ENCODE data around the gene NPIPA2. TPM values are rescaled to one million over a fixed set of nuclear protein-coding genes. Genes with fewer than 3 reads are reported as not detected.
"Not testable (repeated sequence)": the region's sequence is repeated elsewhere in the genome, so short reads cannot be mapped to it uniquely, and the experiment has no call there.

Gene NPIPA2
- total RNA-seq, 1 donor, result 0.43 TPM

- not testable (repeated sequence) for H3K4me3 ChIP-seq (ENCODE audit: low read depth, low read length); DNase-seq (ENCODE audit: low read depth)
Observed at GRCh38 chr16:14807184-14807678, 64.9 kb downstream of the NPIPA2 start.

GRCh38 chr16:14813890-14814289 lies 71.6 kb downstream of the NPIPA2 start:
- not testable (repeated sequence) for H3K4me3 ChIP-seq (ENCODE audit: low read depth, low read length); DNase-seq (ENCODE audit: low read depth)

Other genes starting within 250 kb of the NPIPA2 start
- 29.6 and 35.4 TPM in 2 replicates for gene PARN, start 112.3 kb upstream of the NPIPA2 start, total RNA-seq
- gene BFAR, start 109.6 kb upstream of the NPIPA2 start, total RNA-seq, result 97.0 and 111 TPM in 2 replicates
- not detected in 2 replicates for gene PLA2G10, start 48.2 kb upstream of the NPIPA2 start, total RNA-seq
- 0.32 and 0.43 TPM in 2 replicates for gene NPIPA3, start 39.1 kb upstream of the NPIPA2 start, total RNA-seq
- 70.2 and 80.3 TPM in 2 replicates for gene NOMO1, start 91.2 kb downstream of the NPIPA2 start, total RNA-seq
- 30.9 and 39.3 TPM in 2 replicates for gene NPIPA1, start 194.9 kb downstream of the NPIPA2 start, total RNA-seq
- gene PDXDC1, start 232.5 kb downstream of the NPIPA2 start, total RNA-seq, result 74.4 and 112 TPM in 2 replicates

Data from fibroblast of villous mesenchyme (primary cell).